Head of caudate nucleus (tissue), 42 donors: ENCODE measurements around the gene RFXANK.

ENCODE experiments used
- DNase-seq, 42 donors: peaks; one replicate each; pipeline versions ENCODE4 v3.0.0 to v3.0.0-alpha.2; 2020 to 2021; ENCODE audit warnings: mixed read lengths in 7 of 42
- intact Hi-C: fragments of 100-400 bp; cut with DNase I; formaldehyde crosslinking; loops from one replicate; pipeline ENCODE4 v1.15.0; 2022

RFXANK gene

GRCh38 chr19:19224150-19224851 is 32.2 kb downstream of the RFXANK start:
- no peak for DNase-seq
- intact Hi-C loops = no loop called here

GRCh38 chr19:19224852-19225494 is 32.9 kb downstream of the RFXANK start:
- peak in 13 of 42 donors; percentile 18 to 68 (median 41) for DNase-seq
- intact Hi-C loops = no loop called here

- DNase-seq = no peak
These were observed 34.1 kb downstream of the RFXANK start for GRCh38 chr19:19226204-19226603.

GRCh38 chr19:19226663-19227062 is 34.6 kb downstream of the RFXANK start:
- intact Hi-C loops = no loop called here
- DNase-seq = no peak

More at GRCh38 chr19:19226204-19226603, 34.1 kb downstream of the RFXANK start:
- intact Hi-C loops = no loop called here

GRCh38 chr19:19227217-19227616 is 35.2 kb downstream of the RFXANK start:
- intact Hi-C loops = no loop called here
- DNase-seq = no peak

GRCh38 chr19:19229701-19230100 is 37.6 kb downstream of the RFXANK start:
- intact Hi-C loops = no loop called here

GRCh38 chr19:19230999-19231398 is 38.9 kb downstream of the RFXANK start:
- no peak for DNase-seq
- intact Hi-C loops = no loop called here

More at GRCh38 chr19:19229701-19230100, 37.6 kb downstream of the RFXANK start:
- DNase-seq = no peak

GRCh38 chr19:19232261-19232721 is 40.2 kb downstream of the RFXANK start:
- intact Hi-C loops = no loop called here
- DNase-seq = peak; percentile 41 to 89 (median 70)

- DNase-seq = no peak
- intact Hi-C loops = no loop called here
These were observed 42.3 kb downstream of the RFXANK start for GRCh38 chr19:19234220-19234816.

- DNase-seq = no peak
- intact Hi-C loops = no loop called here
These were observed 44.1 kb downstream of the RFXANK start for GRCh38 chr19:19236173-19236572.

- no peak for DNase-seq
- intact Hi-C loops = no loop called here
These were observed 46.3 kb downstream of the RFXANK start for GRCh38 chr19:19238126-19238894.

GRCh38 chr19:19239675-19240074 is 47.6 kb downstream of the RFXANK start:
- intact Hi-C loops = no loop called here

GRCh38 chr19:19240476-19240875 is 48.4 kb downstream of the RFXANK start:
- intact Hi-C loops = no loop called here
- no peak for DNase-seq

More at GRCh38 chr19:19239675-19240074, 47.6 kb downstream of the RFXANK start:
- DNase-seq = no peak

- intact Hi-C loops = no loop called here
- no peak for DNase-seq
These were observed 58.2 kb downstream of the RFXANK start for GRCh38 chr19:19250196-19250801.
